ENCODE measurements around the gene ZNF215.

ZNF215 gene

DNA sequence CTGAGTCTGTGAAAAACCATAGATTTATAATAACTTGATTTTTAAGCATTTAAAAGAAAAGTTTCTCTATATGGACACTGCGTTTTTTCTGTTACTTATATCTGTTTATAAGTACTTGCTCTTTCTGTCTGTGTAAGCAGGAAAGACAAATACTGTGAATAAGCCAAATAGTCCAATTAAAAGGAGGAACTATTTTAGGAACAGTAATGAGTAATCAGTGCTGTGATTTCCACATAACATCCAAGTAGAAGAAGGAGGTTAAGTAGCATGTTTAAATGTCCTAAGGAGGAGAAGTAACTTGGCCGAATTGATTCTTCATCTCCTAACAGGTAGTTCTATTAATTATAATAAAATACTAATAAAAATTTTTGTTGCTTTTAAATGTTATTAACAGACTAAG, 53.1 kb downstream of the ZNF215 start:
- Histone ChIP-seq H3K4me2 (ENCODE audit: low read length) (no peak overlapping the region), H2AFZ (ENCODE audit: low read length) (no peak overlapping the region), H3K9me2 (ENCODE audit: low read depth, low read length) (no peaks in the 10 kb centered on the region), H3K9ac (ENCODE audit: low read length) (no peak overlapping the region), H3K27ac (ENCODE audit: low read depth, low read length, poor library complexity, severe bottlenecking) (no peak overlapping the region), H3K27me3 (ENCODE audit: insufficient read depth, low read length) (no peaks in the 10 kb centered on the region), H3K4me1 (ENCODE audit: insufficient read depth, low read length, severe bottlenecking) (no peaks in the 10 kb centered on the region), H4K20me1 (ENCODE audit: insufficient read depth, low read length) (no peaks in the 10 kb centered on the region), H3K4me3 (ENCODE audit: low read depth, low read length, poor library complexity, severe bottlenecking) (no peak overlapping the region), H3K9me3 (ENCODE audit: low read length) (no peaks in the 10 kb centered on the region), H3K79me2 (ENCODE audit: insufficient read depth, low read length) (no peaks in the 10 kb centered on the region), H3K36me3 (ENCODE audit: insufficient read depth, low read length) (no peaks in the 10 kb centered on the region), H3F3A (ENCODE audit: insufficient read depth, low read length) (no peaks in the 10 kb centered on the region)
- TF ChIP-seq, protein P1, sequence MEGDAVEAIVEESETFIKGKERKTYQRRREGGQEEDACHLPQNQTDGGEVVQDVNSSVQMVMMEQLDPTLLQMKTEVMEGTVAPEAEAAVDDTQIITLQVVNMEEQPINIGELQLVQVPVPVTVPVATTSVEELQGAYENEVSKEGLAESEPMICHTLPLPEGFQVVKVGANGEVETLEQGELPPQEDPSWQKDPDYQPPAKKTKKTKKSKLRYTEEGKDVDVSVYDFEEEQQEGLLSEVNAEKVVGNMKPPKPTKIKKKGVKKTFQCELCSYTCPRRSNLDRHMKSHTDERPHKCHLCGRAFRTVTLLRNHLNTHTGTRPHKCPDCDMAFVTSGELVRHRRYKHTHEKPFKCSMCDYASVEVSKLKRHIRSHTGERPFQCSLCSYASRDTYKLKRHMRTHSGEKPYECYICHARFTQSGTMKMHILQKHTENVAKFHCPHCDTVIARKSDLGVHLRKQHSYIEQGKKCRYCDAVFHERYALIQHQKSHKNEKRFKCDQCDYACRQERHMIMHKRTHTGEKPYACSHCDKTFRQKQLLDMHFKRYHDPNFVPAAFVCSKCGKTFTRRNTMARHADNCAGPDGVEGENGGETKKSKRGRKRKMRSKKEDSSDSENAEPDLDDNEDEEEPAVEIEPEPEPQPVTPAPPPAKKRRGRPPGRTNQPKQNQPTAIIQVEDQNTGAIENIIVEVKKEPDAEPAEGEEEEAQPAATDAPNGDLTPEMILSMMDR (IDR thresholded peaks at IDR 0.05; ENCODE audit: low read length) = no peak
- TF ChIP-seq EZH2 (IDR thresholded peaks at IDR 0.05; ENCODE audit: borderline replicate concordance, low read length) = no peak

DNA sequence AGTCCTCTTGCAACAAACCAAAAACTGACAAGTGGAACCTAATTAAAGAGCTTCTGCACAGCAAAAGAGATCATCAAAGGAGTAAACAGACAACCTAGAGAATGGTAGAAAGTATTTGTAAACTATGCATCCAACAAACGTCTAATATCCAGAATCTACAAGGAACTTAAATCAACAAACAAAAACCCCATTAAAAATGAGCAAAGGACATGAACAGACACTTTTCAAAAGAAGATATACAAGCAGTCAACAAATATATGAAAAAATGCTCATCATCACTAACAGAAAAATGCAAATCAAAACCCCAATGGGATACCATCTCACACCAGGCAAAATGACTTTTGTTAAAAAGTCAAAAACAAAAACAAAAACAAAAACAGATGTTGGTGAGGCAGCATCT, 60.3 kb downstream of the ZNF215 start:
- Histone ChIP-seq H3K27me3 (ENCODE audit: insufficient read depth, low read length) (no peaks in the 10 kb centered on the region), H3K27ac (ENCODE audit: low read depth, low read length, poor library complexity, severe bottlenecking) (no peak overlapping the region), H3K9me3 (ENCODE audit: low read length) (no peaks in the 10 kb centered on the region), H3K4me1 (ENCODE audit: insufficient read depth, low read length, severe bottlenecking) (no peaks in the 10 kb centered on the region), H4K20me1 (ENCODE audit: insufficient read depth, low read length) (no peaks in the 10 kb centered on the region), H3K4me2 (ENCODE audit: low read length) (no peak overlapping the region), H3K79me2 (ENCODE audit: insufficient read depth, low read length) (no peaks in the 10 kb centered on the region), H3F3A (ENCODE audit: insufficient read depth, low read length) (no peaks in the 10 kb centered on the region), H3K9me2 (ENCODE audit: low read depth, low read length) (no peaks in the 10 kb centered on the region), H3K36me3 (ENCODE audit: insufficient read depth, low read length) (no peaks in the 10 kb centered on the region), H3K9ac (ENCODE audit: low read length) (no peak overlapping the region), H2AFZ (ENCODE audit: low read length) (no peak overlapping the region), H3K4me3 (ENCODE audit: low read depth, low read length, poor library complexity, severe bottlenecking) (no peak overlapping the region)
- TF ChIP-seq EZH2 (IDR thresholded peaks at IDR 0.05; ENCODE audit: borderline replicate concordance, low read length) = no peak
- TF ChIP-seq, protein P1 (IDR thresholded peaks at IDR 0.05; ENCODE audit: low read length) = no peak

DNA sequence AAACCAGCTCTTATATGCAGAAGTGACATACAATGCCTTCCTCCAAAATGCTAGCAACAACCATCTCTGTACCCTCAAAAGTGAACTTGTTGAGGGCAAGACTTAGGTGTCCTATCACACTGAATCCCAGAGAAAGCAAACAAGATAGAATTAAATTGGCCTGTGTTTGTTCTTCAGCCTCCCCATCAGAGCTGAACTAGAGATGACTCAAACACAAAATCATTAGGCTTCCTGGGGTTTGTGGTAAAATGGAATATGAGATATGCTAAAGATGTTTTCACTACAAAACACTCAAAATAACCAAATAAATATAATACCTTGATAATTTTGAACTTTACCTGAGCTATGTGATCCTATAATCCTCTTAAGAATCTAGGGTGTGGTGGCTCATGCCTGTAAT, 62.3 kb downstream of the ZNF215 start:
- Histone ChIP-seq H4K20me1 (ENCODE audit: insufficient read depth, low read length) (no peaks in the 10 kb centered on the region), H3K4me2 (ENCODE audit: low read length) (no peak overlapping the region), H3K79me2 (ENCODE audit: insufficient read depth, low read length) (no peaks in the 10 kb centered on the region), H3K4me3 (ENCODE audit: low read depth, low read length, poor library complexity, severe bottlenecking) (no peak overlapping the region), H3K9me2 (ENCODE audit: low read depth, low read length) (no peaks in the 10 kb centered on the region), H2AFZ (ENCODE audit: low read length) (no peak overlapping the region), H3K9me3 (ENCODE audit: low read length) (no peaks in the 10 kb centered on the region), H3F3A (ENCODE audit: insufficient read depth, low read length) (no peaks in the 10 kb centered on the region), H3K36me3 (ENCODE audit: insufficient read depth, low read length) (no peaks in the 10 kb centered on the region), H3K27me3 (ENCODE audit: insufficient read depth, low read length) (no peaks in the 10 kb centered on the region), H3K4me1 (ENCODE audit: insufficient read depth, low read length, severe bottlenecking) (no peaks in the 10 kb centered on the region), H3K27ac (ENCODE audit: low read depth, low read length, poor library complexity, severe bottlenecking) (no peak overlapping the region), H3K9ac (ENCODE audit: low read length) (no peak overlapping the region)
- TF ChIP-seq, protein P1 (IDR thresholded peaks at IDR 0.05; ENCODE audit: low read length) = no peak
- TF ChIP-seq EZH2 (IDR thresholded peaks at IDR 0.05; ENCODE audit: borderline replicate concordance, low read length) = no peak

Measured in OCI-LY1 (cell line).